Daoy (cell line): Measurements from ENCODE around the gene APOBEC3C. TPM values are rescaled to one million over a fixed set of nuclear protein-coding genes. Genes with fewer than 3 reads are reported as not detected.
"Not testable (repeated sequence)": the region's sequence is repeated elsewhere in the genome, so short reads cannot be mapped to it uniquely, and the experiment has no call there.

Experiments used
- DNase-seq: peaks from one replicate; pipeline ENCODE4 v3.0.0-alpha.2; 2015; ENCODE audit warnings: low read depth
- total RNA-seq: library from RNA; depleted of rRNA; stranded (reverse); fragments of >200 nt; shearing (Covaris generic); gene quantifications from 2 replicates; pipeline ENCODE4 v1.2.3, GENCODE V29; 2014; rRNA removed

Gene APOBEC3C
- total RNA-seq, 1 experiment from 2014 or later, result 2.7 TPM

DNA sequence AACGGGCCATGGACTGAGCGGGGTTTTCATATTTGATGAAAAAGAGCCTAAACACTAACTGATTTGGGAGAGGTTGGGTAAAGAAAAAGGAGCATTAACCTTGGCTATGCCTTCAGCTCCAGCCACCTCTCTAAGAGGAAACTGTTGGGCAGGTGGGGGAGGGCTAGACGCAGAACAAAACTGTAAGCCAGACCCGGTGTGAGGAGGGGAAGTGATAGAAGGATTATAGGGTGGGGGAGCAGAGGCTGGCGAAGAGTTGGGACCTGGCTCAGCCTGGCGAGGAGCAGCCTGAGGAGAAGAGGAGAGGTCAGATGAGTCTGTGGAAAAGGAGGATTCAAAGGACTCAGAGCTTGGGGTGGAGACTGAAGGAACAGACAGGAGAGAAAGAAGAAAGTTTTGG is 47.2 kb downstream of the APOBEC3C start:
- DNase-seq, result not testable (repeated sequence)

DNA sequence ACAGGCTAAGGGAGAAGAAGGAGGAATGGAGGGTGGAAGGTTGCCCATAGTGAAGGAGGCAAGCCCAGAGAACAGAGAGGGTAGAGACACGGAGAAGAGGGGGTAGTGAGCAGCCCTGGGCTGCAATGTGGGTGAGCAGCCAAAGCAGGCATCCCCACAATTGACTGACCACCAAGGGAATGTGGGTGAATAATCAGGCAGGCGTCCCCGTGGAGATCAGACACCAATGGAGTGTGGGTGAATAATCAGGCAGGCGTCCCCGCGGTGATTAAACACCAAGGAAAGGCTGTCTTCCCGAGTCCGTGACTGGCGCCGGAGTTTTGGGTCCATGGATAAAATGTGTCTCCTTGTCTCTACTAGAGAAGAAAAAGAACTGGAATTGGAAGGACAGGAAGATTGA is 47.9 kb downstream of the APOBEC3C start:
- peak; percentile 40 for DNase-seq

DNA sequence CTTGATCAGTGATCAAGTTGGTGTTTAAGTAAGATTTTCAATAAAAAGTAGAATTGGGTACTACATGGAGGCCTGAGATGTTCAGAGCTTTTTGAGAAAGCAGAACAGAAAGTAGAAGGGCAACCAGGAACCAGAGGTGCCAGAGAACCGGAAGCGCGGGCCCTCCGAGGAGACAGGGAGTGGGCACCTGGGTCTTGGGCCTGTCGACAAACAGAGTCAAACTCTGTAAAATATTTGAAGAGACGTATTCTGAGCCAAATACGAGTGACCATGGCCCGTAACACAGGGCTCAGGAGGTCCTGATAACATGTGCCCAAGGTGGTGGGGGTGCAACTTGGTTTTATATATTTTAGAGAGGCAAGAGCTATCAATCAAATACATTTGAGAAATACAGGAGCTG is 49.8 kb downstream of the APOBEC3C start:
- not testable (repeated sequence) for DNase-seq

DNA sequence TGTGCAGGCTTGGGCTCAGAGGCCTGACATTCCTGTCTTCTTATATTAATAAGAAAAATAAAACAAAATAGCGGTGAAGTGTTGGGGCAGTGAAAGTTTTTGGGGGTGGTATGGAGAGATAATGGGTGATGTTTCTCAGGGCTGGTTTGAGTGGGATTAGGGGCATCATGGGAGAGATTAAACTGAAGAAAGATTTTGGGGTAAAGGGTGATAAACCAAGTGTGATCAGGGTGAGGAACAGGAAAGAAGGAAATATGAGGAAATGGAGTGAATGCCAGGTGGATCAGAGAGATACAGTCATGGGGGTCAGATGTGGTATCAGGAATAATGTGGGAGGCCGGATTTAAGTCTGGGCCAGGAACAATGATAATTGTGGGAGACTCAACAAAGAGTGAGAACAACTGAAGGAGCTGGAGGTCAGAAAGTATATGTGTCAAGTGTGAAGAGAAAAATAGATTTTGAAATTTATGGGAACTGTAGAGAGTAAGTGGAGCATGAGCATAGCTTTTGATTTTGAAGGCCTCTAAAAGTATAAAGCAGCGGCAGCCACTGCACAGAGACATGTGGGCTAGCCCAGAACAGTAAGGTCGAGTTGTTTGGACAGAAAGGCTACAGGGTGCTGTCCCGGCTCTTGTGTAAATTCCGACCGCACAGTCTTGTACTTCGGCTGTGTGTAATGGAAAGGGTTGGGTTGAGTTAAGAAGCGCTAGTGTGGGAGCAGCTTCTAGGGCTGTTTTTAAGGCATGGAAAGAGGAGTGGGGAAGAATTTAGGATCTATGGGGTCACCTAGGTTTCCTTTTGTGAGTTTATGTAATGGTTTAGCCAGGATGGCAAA is 52.6 kb downstream of the APOBEC3C start:
- not testable (repeated sequence) for DNase-seq

DNA sequence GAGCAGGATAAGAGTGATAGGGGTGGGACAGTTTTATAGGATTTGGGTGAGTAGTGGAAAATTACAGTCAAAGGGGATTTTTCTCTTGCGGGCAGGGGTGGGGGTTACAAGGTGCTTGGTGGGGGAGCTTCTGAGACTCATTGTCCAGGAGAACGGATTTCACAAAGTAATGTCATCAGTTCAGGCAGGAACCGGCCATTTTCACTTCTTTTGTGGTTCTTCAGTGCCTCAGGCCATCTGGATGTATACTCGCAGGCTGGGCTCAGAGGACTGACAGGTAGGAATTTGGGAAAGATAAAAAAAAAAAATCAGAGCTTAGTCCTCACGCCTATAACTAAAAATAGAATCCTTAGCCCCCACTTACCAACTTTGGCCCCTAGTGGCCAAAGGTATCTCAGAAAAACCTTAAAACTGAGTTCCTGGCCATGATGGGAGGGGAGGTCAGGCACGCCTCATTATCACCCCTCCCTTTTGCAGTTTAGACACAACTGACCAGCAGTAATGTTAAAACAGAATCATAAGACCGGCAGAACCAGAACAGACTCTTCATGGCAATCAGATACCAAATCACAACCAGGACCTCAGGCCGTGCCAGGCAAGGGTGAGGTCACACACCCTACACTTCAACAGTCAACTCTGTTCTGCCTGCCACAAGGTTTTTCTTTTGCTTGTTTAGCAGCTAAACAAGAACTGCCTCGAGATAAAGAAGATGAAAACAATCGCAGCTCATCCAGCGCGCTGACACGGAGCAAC is 54.2 kb downstream of the APOBEC3C start:
- no peak for DNase-seq

Other genes with a start within 250 kb of the APOBEC3C start
- gene DNAL4, start 220.1 kb upstream of the APOBEC3C start, total RNA-seq, result 10.7 and 11.6 TPM in 2 replicates
- 1.5 and 3.7 TPM in 2 replicates for gene NPTXR, start 170.2 kb upstream of the APOBEC3C start, total RNA-seq
- 25.5 and 32.5 TPM in 2 replicates for gene CBX6, start 142.0 kb upstream of the APOBEC3C start, total RNA-seq
- not detected in 2 replicates for gene APOBEC3A, start 56.6 kb upstream of the APOBEC3C start, total RNA-seq
- gene APOBEC3B, start 31.9 kb upstream of the APOBEC3C start, total RNA-seq, result 4.5 and 5.1 TPM in 2 replicates
- gene APOBEC3D, start 6.9 kb downstream of the APOBEC3C start, total RNA-seq, result 0.33 and 0.34 TPM in 2 replicates
- gene APOBEC3F, start 26.6 kb downstream of the APOBEC3C start, total RNA-seq, result 0.97 and 6.9 TPM in 2 replicates
- gene APOBEC3G, start 63.0 kb downstream of the APOBEC3C start, total RNA-seq, result 13.7 and 15.8 TPM in 2 replicates
- not detected in 2 replicates for gene APOBEC3H, start 83.0 kb downstream of the APOBEC3C start, total RNA-seq
- 0.24 and 0.63 TPM in 2 replicates for gene CBX7, start 138.4 kb downstream of the APOBEC3C start, total RNA-seq
- gene PDGFB, start 230.7 kb downstream of the APOBEC3C start, total RNA-seq, result 0.11 and 0.18 TPM in 2 replicates